ENCODE data around the gene PXYLP1. TPM values are rescaled to one million over a fixed set of nuclear protein-coding genes. Genes with fewer than 3 reads are reported as not detected.

Gene PXYLP1
- total RNA-seq, 1 experiment from 2014 or later: 11.3 TPM

DNA sequence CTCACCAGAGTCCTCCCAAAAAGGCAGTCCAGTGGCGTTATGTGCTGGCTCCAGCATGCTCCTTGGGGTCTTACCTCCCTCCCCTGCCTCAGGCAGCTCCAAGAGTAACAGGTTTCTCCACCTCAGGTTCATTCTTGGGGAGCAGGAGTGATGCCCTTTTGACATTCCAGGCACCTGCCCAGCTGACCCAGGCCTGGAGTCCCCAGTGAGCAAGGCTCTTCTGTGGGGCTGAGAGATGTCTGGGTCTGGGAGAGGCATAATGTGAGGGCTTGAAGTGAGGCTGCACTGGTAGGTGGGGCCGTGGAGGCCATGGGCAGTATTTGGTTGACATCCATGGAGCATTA is 15.3 kb downstream of the PXYLP1 start:
- no TSS peak for BruUV-seq (replicated peaks)
- ChIA-PET CTCF (no interaction called here), POLR2A (ENCODE audit: low non-redundant PET) (no interaction called here)
- H3K36me3 ChIP-seq (ENCODE audit: insufficient read depth, low read length, poor library complexity, severe bottlenecking): no peaks in the 10 kb centered on the region
- TF ChIP-seq, protein P1, sequence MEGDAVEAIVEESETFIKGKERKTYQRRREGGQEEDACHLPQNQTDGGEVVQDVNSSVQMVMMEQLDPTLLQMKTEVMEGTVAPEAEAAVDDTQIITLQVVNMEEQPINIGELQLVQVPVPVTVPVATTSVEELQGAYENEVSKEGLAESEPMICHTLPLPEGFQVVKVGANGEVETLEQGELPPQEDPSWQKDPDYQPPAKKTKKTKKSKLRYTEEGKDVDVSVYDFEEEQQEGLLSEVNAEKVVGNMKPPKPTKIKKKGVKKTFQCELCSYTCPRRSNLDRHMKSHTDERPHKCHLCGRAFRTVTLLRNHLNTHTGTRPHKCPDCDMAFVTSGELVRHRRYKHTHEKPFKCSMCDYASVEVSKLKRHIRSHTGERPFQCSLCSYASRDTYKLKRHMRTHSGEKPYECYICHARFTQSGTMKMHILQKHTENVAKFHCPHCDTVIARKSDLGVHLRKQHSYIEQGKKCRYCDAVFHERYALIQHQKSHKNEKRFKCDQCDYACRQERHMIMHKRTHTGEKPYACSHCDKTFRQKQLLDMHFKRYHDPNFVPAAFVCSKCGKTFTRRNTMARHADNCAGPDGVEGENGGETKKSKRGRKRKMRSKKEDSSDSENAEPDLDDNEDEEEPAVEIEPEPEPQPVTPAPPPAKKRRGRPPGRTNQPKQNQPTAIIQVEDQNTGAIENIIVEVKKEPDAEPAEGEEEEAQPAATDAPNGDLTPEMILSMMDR (conservative IDR thresholded peaks at IDR 0.05; ENCODE audit: low read depth, low read length): no peak
- TF ChIP-seq EZH2 (IDR thresholded peaks at IDR 0.05; ENCODE audit: borderline replicate concordance, low read depth, low read length, poor library complexity, severe bottlenecking): no peak
- intact Hi-C loops (cut with micrococcal nuclease; ENCODE audit: unreplicated experiment): no loop called here
- H3K9me3 ChIP-seq (ENCODE audit: low read depth, low read length, poor library complexity, severe bottlenecking): no peaks in the 10 kb centered on the region
- H3K27me3 ChIP-seq (replicated peaks; ENCODE audit: insufficient read depth, low read depth, low read length, poor library complexity): no peaks in the 10 kb centered on the region
- no peak overlapping the region for H3K27ac ChIP-seq (ENCODE audit: low read depth, low read length, poor library complexity, severe bottlenecking)
- peaks cover 8% of the 10 kb centered on the region for H3K4me1 ChIP-seq (ENCODE audit: insufficient read depth, low read length, poor library complexity, severe bottlenecking)
- DNase-seq (ENCODE audit: low spot score): no peak
- no peak overlapping the region for H3K4me3 ChIP-seq (ENCODE audit: low read depth, low read length, poor library complexity, severe bottlenecking)

DNA sequence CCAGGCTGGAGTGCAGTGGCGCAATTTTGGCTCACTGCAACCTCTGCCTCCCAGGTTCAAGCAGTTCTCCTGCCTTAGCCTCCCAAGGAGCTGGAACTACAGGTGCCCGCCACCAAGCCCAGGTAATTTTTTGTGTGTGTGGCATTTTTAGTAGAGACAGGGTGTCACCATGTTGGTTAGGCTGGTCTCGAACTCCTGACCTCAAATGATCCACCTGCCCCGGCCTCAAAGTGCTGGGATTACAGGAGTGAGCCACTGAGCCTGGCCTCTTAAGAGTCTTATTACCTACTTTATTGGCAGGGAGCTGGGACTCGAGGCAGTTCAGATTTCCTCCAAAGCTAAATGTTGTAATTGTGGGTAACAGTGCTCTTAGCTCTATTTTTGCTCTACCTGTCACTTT is 16.4 kb downstream of the PXYLP1 start:
- TF ChIP-seq, protein P1 (conservative IDR thresholded peaks at IDR 0.05; ENCODE audit: low read depth, low read length): no peak
- no peak for TF ChIP-seq EZH2 (IDR thresholded peaks at IDR 0.05; ENCODE audit: borderline replicate concordance, low read depth, low read length, poor library complexity, severe bottlenecking)
- BruUV-seq (replicated peaks): no TSS peak
- intact Hi-C loops (cut with micrococcal nuclease; ENCODE audit: unreplicated experiment): no loop called here
- no peaks in the 10 kb centered on the region for H3K9me3 ChIP-seq (ENCODE audit: low read depth, low read length, poor library complexity, severe bottlenecking)
- POLR2A ChIA-PET (ENCODE audit: low non-redundant PET): no interaction called here
- no peak overlapping the region for H3K4me3 ChIP-seq (ENCODE audit: low read depth, low read length, poor library complexity, severe bottlenecking)
- CTCF ChIA-PET: no interaction called here
- DNase-seq (ENCODE audit: low spot score): no peak
- peaks cover 4% of the 10 kb centered on the region for H3K4me1 ChIP-seq (ENCODE audit: insufficient read depth, low read length, poor library complexity, severe bottlenecking)
- no peaks in the 10 kb centered on the region for H3K27me3 ChIP-seq (replicated peaks; ENCODE audit: insufficient read depth, low read depth, low read length, poor library complexity)
- H3K27ac ChIP-seq (ENCODE audit: low read depth, low read length, poor library complexity, severe bottlenecking): no peak overlapping the region
- no peaks in the 10 kb centered on the region for H3K36me3 ChIP-seq (ENCODE audit: insufficient read depth, low read length, poor library complexity, severe bottlenecking)

DNA sequence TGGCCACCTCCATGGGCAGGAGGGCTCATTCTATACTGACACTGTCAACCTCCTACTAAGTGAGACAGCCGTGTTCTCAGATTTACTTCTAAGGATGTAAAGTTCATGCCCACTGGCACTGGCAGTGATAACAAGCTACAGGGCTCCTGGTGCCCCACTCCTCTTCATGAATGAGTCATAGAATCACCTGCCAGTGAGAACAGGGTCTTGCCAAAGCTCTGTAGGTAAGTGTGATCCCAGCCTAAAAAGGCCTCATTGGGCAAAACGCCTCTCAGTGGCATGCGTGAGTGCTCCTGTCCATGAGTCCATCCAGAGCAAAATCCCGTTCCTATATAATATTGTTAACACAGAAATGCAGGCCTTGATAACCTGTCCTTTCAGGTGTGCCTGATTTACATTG is 17.4 kb downstream of the PXYLP1 start:
- DNase-seq (ENCODE audit: low spot score): no peak
- H3K4me3 ChIP-seq (ENCODE audit: low read depth, low read length, poor library complexity, severe bottlenecking): no peak overlapping the region
- H3K9me3 ChIP-seq (ENCODE audit: low read depth, low read length, poor library complexity, severe bottlenecking): no peaks in the 10 kb centered on the region
- no peaks in the 10 kb centered on the region for H3K4me1 ChIP-seq (ENCODE audit: insufficient read depth, low read length, poor library complexity, severe bottlenecking)
- no peaks in the 10 kb centered on the region for H3K36me3 ChIP-seq (ENCODE audit: insufficient read depth, low read length, poor library complexity, severe bottlenecking)
- TF ChIP-seq EZH2 (IDR thresholded peaks at IDR 0.05; ENCODE audit: borderline replicate concordance, low read depth, low read length, poor library complexity, severe bottlenecking): no peak
- TF ChIP-seq, protein P1 (conservative IDR thresholded peaks at IDR 0.05; ENCODE audit: low read depth, low read length): no peak
- H3K27me3 ChIP-seq (replicated peaks; ENCODE audit: insufficient read depth, low read depth, low read length, poor library complexity): no peaks in the 10 kb centered on the region
- POLR2A ChIA-PET (ENCODE audit: low non-redundant PET): no interaction called here
- H3K27ac ChIP-seq (ENCODE audit: low read depth, low read length, poor library complexity, severe bottlenecking): no peak overlapping the region
- CTCF ChIA-PET: interaction anchor here (0.6 kb wide), 1 partner anchor 251 kb away, joined by 3 read pairs; no protein-coding TSS in a partner anchor
- intact Hi-C loops (cut with micrococcal nuclease; ENCODE audit: unreplicated experiment): no loop called here
- BruUV-seq (replicated peaks): no TSS peak

Measured in A673 (cell line).